Spleen (tissue), 11 donors: ENCODE results near the gene TEX38. TPM values are rescaled to one million over a fixed set of nuclear protein-coding genes. Genes with fewer than 3 reads are reported as not detected.
A peak's percentile ranks its signal among the peaks of the same experiment; 100 is the strongest.

Experiments
- DNase-seq: peaks from one replicate; pipeline ENCODE4 v3.0.0-alpha.2; 2020
- H3K27ac ChIP-seq, 8 donors: fragments of 200-600 bp; sonication (generic) in 7 of 8; 1 replicate in 4 of 8; 2 replicates in 4 of 8; pipeline versions ENCODE4 v1.5.0 to v1.8.0; 2016 to 2021; ENCODE audit warnings: inconsistent platforms in 4 of 8, mild to moderate bottlenecking in 4 of 8, moderate library complexity in 1 of 8
- H3K27me3 ChIP-seq, 7 donors: fragments of 200-600 bp; sonication (generic) in 6 of 7; replicated peaks in 1 of 7; 1 replicate in 4 of 7; 2 replicates in 3 of 7; pipeline versions ENCODE4 v1.5.0 to v1.8.0; 2016 to 2021; ENCODE audit warnings: inconsistent platforms in 3 of 7, mild to moderate bottlenecking in 1 of 7
- H3K36me3 ChIP-seq, 6 donors: fragments of 200-600 bp; sonication (generic) in 5 of 6; 1 replicate in 4 of 6; 2 replicates in 2 of 6; pipeline versions ENCODE4 v1.5.0 to v1.8.0; 2016 to 2021; ENCODE audit warnings: inconsistent platforms in 2 of 6
- H3K4me1 ChIP-seq, 6 donors: fragments of 200-600 bp; sonication (generic) in 5 of 6; 1 replicate in 3 of 6; 2 replicates in 3 of 6; pipeline versions ENCODE4 v1.5.0 to v1.8.0; 2016 to 2021; ENCODE audit warnings: inconsistent platforms in 3 of 6
- H3K4me3 ChIP-seq, 8 donors: fragments of 200-600 bp; sonication (generic) in 7 of 8; 1 replicate in 4 of 8; 2 replicates in 4 of 8; pipeline versions ENCODE4 v1.5.0 to v1.8.0; 2016 to 2021; ENCODE audit warnings: inconsistent platforms in 4 of 8, mild to moderate bottlenecking in 4 of 8, moderate library complexity in 2 of 8
- H3K9me3 ChIP-seq, 8 donors: fragments of 200-600 bp; sonication (generic) in 7 of 8; 1 replicate in 4 of 8; 2 replicates in 4 of 8; pipeline versions ENCODE4 v1.5.0 to v1.8.0; 2016 to 2021; ENCODE audit warnings: inconsistent platforms in 4 of 8
- POLR2A ChIP-seq, 3 donors: fragments of 450-650 bp; IDR thresholded peaks; one replicate each; pipeline ENCODE4 v1.5.1; 2017; ENCODE audit warnings: antibody characterized with exemption in 3 of 3, mild to moderate bottlenecking in 1 of 3
- POLR2AphosphoS5 ChIP-seq, 3 donors: sonication (generic); formaldehyde crosslinking; IDR thresholded peaks; one replicate each; pipeline ENCODE4 v1.5.1; 2017; ENCODE audit warnings: antibody characterized with exemption in 3 of 3
- WGBS, 5 donors: extraction: QIAGEN DNeasy Blood & Tissue Kit in 3 of 5; methylation state at CpG; one replicate each; pipeline versions ENCODE4 v1.1.5 to v1.1.7; 2013 to 2018; 5-methylcytosine and 5-hydroxymethylcytosine counted together
- intact Hi-C: fragments of 100-400 bp; cut with DNase I; formaldehyde crosslinking; loops from one replicate; pipeline ENCODE4 v1.15.0; 2023; ENCODE audit warnings: low total_unique reads
- polyA plus RNA-seq, 3 donors: library from polyadenylated mRNA; stranded (reverse); fragments of 200-250 nt; gene quantifications; one replicate each; pipeline ENCODE4 v1.2.1, GENCODE V29; 2013
- total RNA-seq, 7 donors: library from RNA; depleted of rRNA in 3 of 7; stranded (reverse); fragments of >200 nt in 3 of 7; fragmentation: NEBNext Ultra II Directional in 4 of 7; extraction: Animal tissue kit (Norgen Biotek cat#: 25700) in 4 of 7; gene quantifications; one replicate each; pipeline versions ENCODE4 v1.1.0 to v1.2.1, GENCODE V29; 2016 to 2021
- TF ChIP-seq, protein P1 (sequence below), 11 experiments: fragments of 200-600 bp in 7 of 11; fragments of 450-650 bp in 4 of 11; sonication (generic) in 4 of 11; IDR thresholded peaks in 8 of 11; conservative IDR thresholded peaks in 3 of 11; 1 replicate in 7 of 11; 2 replicates in 4 of 11; pipeline versions ENCODE4 v1.4.0 to v1.8.0; 2016 to 2021; ENCODE audit warnings: antibody characterized with exemption in 11 of 11, inconsistent platforms in 4 of 11, mild to moderate bottlenecking in 1 of 11
- donor health status: healthy with polysubstance abuse.
- donor health status: DM: no; HTN: no; CAD: no; lungs with moderate emphysema.
- donor health status: DM: no; HTN: no; CAD: no.
- donor health status: Bipolar disorder and iron deficiency.
- donor health status: healthy.
- donor health status: DM: no; HTN: no; CAD: no.
- donor health status: DM: yes; HTN: yes; CAD: no.

The TEX38 gene
- total and polyA plus RNA-seq, 10 donors = 0.09 to 0.11 TPM; not detected in 8

GRCh38 chr1:46675549-46676314, 4.1 kb downstream of the TEX38 start:
- Histone ChIP-seq H3K9me3 (no peaks in the 10 kb centered on the region), H3K27ac (peak overlapping the region in 6 of 8 donors; percentile 7 to 69 (median 55)), H3K4me1 (peaks cover 0 to 19% (median 0%) of the 10 kb centered on the region in 6 donors), H3K4me3 (no peak overlapping the region), H3K36me3 (peaks cover 0 to 82% (median 44%) of the 10 kb centered on the region in 6 donors), H3K27me3 (no peaks in the 10 kb centered on the region)
- intact Hi-C loops = no loop called here
- TF ChIP-seq, protein P1, sequence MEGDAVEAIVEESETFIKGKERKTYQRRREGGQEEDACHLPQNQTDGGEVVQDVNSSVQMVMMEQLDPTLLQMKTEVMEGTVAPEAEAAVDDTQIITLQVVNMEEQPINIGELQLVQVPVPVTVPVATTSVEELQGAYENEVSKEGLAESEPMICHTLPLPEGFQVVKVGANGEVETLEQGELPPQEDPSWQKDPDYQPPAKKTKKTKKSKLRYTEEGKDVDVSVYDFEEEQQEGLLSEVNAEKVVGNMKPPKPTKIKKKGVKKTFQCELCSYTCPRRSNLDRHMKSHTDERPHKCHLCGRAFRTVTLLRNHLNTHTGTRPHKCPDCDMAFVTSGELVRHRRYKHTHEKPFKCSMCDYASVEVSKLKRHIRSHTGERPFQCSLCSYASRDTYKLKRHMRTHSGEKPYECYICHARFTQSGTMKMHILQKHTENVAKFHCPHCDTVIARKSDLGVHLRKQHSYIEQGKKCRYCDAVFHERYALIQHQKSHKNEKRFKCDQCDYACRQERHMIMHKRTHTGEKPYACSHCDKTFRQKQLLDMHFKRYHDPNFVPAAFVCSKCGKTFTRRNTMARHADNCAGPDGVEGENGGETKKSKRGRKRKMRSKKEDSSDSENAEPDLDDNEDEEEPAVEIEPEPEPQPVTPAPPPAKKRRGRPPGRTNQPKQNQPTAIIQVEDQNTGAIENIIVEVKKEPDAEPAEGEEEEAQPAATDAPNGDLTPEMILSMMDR (IDR thresholded peaks at IDR 0.05 in 8 of 11, conservative IDR thresholded peaks at IDR 0.05 in 3 of 11) = no peak
- no peak for TF ChIP-seq POLR2AphosphoS5 (IDR thresholded peaks at IDR 0.05)
- TF ChIP-seq POLR2A (IDR thresholded peaks at IDR 0.05) = no peak
- WGBS, 5 donors = 92 to 100% (median 95%) methylated on average over 1 of the region's 1 CpG
- no peak for DNase-seq

DNA sequence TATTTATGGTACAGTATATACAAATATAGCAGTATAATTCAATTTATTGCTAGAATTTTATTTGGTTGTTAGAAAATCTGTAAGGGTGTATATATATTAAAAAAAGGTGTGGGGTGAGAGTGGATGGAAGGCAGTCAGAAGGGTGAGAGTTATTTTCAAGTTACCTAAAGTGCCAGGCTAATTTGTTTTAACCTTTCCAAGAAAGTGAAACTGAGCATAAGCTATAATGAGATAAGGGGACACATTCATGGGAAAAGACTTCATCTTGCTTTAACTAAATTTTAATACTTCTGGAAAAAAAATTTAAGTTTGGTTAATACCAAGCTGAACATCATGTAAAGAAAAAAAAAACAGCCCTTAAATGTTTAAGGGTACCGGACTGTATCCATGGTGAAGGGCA, 4.9 kb downstream of the TEX38 start:
- 84 to 90% (median 85%) methylated on average over 1 of the region's 1 CpG for WGBS, 5 donors
- no peak for DNase-seq
- TF ChIP-seq POLR2A (IDR thresholded peaks at IDR 0.05) = no peak
- TF ChIP-seq, protein P1 (IDR thresholded peaks at IDR 0.05 in 8 of 11, conservative IDR thresholded peaks at IDR 0.05 in 3 of 11) = no peak
- no peak for TF ChIP-seq POLR2AphosphoS5 (IDR thresholded peaks at IDR 0.05)
- H3K36me3 ChIP-seq = peaks cover 0 to 90% (median 51%) of the 10 kb centered on the region in 6 donors
- peak overlapping the region in 4 of 8 donors; percentile 43 to 69 (median 67) for H3K27ac ChIP-seq
- peaks cover 0 to 19% (median 0%) of the 10 kb centered on the region in 6 donors for H3K4me1 ChIP-seq
- H3K27me3 ChIP-seq = no peaks in the 10 kb centered on the region
- no peak overlapping the region for H3K4me3 ChIP-seq
- H3K9me3 ChIP-seq = no peaks in the 10 kb centered on the region
- intact Hi-C loops = no loop called here

GRCh38 chr1:46677339-46677738, 5.7 kb downstream of the TEX38 start:
- 95 to 100% (median 100%) methylated on average over 1 of the region's 1 CpG for WGBS, 5 donors
- Histone ChIP-seq H3K27ac (peak overlapping the region in 2 of 8 donors; percentile 67 to 69), H3K4me3 (no peak overlapping the region), H3K27me3 (no peaks in the 10 kb centered on the region), H3K36me3 (peaks cover 0 to 98% (median 59%) of the 10 kb centered on the region in 6 donors), H3K9me3 (no peaks in the 10 kb centered on the region), H3K4me1 (peaks cover 0 to 19% (median 0%) of the 10 kb centered on the region in 6 donors)
- intact Hi-C loops = no loop called here
- no peak for TF ChIP-seq POLR2AphosphoS5 (IDR thresholded peaks at IDR 0.05)
- TF ChIP-seq POLR2A (IDR thresholded peaks at IDR 0.05) = no peak
- TF ChIP-seq, protein P1 (IDR thresholded peaks at IDR 0.05 in 8 of 11, conservative IDR thresholded peaks at IDR 0.05 in 3 of 11) = no peak
- DNase-seq = no peak

DNA sequence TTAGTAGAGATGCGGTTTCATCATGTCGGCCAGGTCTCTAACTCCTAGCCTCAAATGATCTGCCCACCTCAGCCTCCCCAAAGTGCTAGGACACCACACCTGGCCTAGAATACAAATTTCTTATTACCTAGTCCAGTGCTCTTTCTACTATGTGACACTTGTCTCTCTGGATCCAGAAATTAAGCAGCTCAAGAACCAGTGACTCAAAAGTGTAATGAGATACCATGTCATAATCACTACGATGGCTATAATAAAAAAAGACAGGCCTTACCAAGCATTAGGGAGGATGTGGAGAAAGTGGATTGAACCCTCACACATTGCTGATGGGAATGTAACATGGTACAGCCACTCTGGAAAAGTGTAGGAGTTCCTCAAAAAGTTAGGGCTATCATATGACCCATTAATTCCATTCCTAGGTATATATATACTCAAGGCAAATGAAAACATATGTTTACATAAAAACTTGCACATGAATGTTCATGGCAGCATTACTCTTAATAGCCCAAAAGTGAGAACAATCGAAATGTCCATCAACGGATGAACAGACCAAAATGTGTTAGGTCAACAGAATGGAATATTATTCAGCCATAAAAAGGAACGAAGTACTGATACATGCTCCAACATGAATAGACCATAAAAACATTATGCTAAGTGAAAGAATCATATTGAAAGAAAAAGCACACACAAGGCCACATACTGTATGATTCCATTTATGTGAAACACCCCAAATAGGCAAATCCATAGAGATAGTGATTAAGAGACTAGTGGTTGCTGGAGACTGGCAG, 8.3 kb downstream of the TEX38 start:
- intact Hi-C loops = no loop called here
- peaks cover 6 to 100% (median 79%) of the 10 kb centered on the region in 6 donors for H3K36me3 ChIP-seq
- H3K27ac ChIP-seq = no peak overlapping the region
- 96 to 98% (median 98%) methylated on average over 6 of the region's 6 CpGs for WGBS, 5 donors
- no peaks in the 10 kb centered on the region for H3K9me3 ChIP-seq
- no peak overlapping the region for H3K4me3 ChIP-seq
- no peak for DNase-seq
- no peak for TF ChIP-seq POLR2AphosphoS5 (IDR thresholded peaks at IDR 0.05)
- no peak for TF ChIP-seq POLR2A (IDR thresholded peaks at IDR 0.05)
- TF ChIP-seq, protein P1 (IDR thresholded peaks at IDR 0.05 in 8 of 11, conservative IDR thresholded peaks at IDR 0.05 in 3 of 11) = no peak
- H3K4me1 ChIP-seq = peaks cover 0 to 18% (median 0%) of the 10 kb centered on the region in 6 donors
- no peaks in the 10 kb centered on the region for H3K27me3 ChIP-seq
